ENCODE results near the gene THBS2. TPM values are rescaled to one million over a fixed set of nuclear protein-coding genes. Genes with fewer than 3 reads are reported as not detected.
A peak's percentile ranks its signal among the peaks of the same experiment; 100 is the strongest.

The THBS2 gene
- polyA plus RNA-seq, 6 donors from 2014 or later: 0.05 to 0.13 (median 0.07) TPM; not detected in 2

GRCh38 chr6:169251822-169252504 lies 1.7 kb downstream of the THBS2 start:
- ATAC-seq (ENCODE audit: low read depth in 2 of 2): no peak

DNA sequence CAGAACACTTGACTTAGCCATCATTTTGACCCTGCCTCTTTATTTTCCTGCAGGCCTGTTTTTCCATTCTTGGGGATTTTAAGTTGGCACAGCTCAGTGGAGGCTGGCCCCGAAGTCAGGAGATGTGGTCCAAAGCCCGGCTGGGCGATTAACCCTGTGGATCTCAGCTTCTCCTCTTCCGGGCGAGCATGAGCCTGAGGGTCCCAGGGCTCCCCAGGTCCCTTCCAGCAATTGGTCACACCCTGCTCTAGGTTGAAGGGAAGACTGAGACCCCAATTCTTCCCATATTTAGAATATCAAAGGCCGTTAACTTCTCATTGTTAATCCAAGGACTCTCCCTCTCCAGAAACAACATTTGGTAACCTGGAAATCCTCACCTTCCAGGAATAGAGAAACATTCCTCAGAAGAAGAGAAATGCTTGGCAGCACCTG lies 2.3 kb downstream of the THBS2 start:
- Mint-ChIP-seq H3K27ac (no peak overlapping the region), H3K4me3 (no peak overlapping the region), H3K9me3 (peaks cover 0 to 13% (median 4%) of the 10 kb centered on the region in 7 donors), H3K27me3 (peaks cover 57 to 61% (median 60%) of the 10 kb centered on the region in 3 donors), H3K36me3 (peaks cover 0 to 9% of the 10 kb centered on the region in 2 donors), H3K4me1 (peaks cover 10 to 29% (median 26%) of the 10 kb centered on the region in 3 donors)
- ATAC-seq (ENCODE audit: low read depth in 2 of 2) (no peak), DNase-seq (no peak)

More at GRCh38 chr6:169251822-169252504, 1.7 kb downstream of the THBS2 start:
- Mint-ChIP-seq H3K4me1 (peaks cover 10 to 29% (median 26%) of the 10 kb centered on the region in 3 donors), H3K27me3 (peaks cover 59 to 65% (median 62%) of the 10 kb centered on the region in 3 donors), H3K27ac (peak overlapping the region in 1 of 6 donors; percentile 49), H3K36me3 (peaks cover 0 to 9% of the 10 kb centered on the region in 2 donors), H3K4me3 (no peak overlapping the region), H3K9me3 (peaks cover 0 to 13% (median 4%) of the 10 kb centered on the region in 7 donors)
- DNase-seq: no peak

- DNase-seq (no peak), ATAC-seq (ENCODE audit: low read depth in 2 of 2) (no peak)
- Mint-ChIP-seq H3K36me3 (peaks cover 0 to 2% of the 10 kb centered on the region in 2 donors), H3K27me3 (peaks cover 49 to 53% (median 53%) of the 10 kb centered on the region in 3 donors), H3K4me1 (peaks cover 10 to 29% (median 26%) of the 10 kb centered on the region in 3 donors), H3K4me3 (peak overlapping the region in 1 of 8 donors; percentile 12), H3K27ac (no peak overlapping the region), H3K9me3 (peaks cover 0 to 6% (median 3%) of the 10 kb centered on the region in 7 donors)
Measured at GRCh38 chr6:169250660-169251059, 3.0 kb downstream of the THBS2 start.

GRCh38 chr6:169249057-169249456 lies 4.6 kb downstream of the THBS2 start:
- H3K9me3 Mint-ChIP-seq: peaks cover 0 to 5% (median 3%) of the 10 kb centered on the region in 7 donors
- H3K27me3 Mint-ChIP-seq: peaks cover 37 to 40% (median 38%) of the 10 kb centered on the region in 3 donors
- H3K4me3 Mint-ChIP-seq: no peak overlapping the region
- no peak for DNase-seq
- no peak for ATAC-seq (ENCODE audit: low read depth in 2 of 2)
- H3K36me3 Mint-ChIP-seq: no peaks in the 10 kb centered on the region
- peaks cover 10 to 24% (median 20%) of the 10 kb centered on the region in 3 donors for H3K4me1 Mint-ChIP-seq
- H3K27ac Mint-ChIP-seq: no peak overlapping the region

DNA sequence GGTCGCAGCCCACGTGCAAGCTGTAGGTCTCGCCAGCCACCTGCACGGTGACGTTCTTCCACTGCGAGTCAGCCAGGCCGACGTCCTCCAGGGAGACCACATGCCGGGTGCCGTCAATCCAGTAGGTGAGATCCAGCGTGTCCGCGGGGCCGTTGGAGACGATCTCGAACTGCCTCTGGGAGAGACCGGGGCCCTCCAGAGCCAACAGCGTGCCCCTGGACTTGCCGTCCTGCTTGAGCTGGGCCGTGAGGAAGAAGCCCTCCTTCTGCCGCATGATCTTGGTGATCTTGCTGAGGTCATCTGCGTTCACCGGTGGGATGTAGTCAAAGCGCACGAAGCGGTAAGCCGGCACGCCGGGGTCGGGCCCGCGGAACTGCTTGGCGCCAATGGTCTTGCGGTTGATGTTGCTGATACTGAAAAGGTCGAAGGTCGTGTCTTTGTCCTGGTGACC lies 5.1 kb downstream of the THBS2 start:
- H3K27me3 Mint-ChIP-seq: peaks cover 32 to 35% (median 33%) of the 10 kb centered on the region in 3 donors
- no peak for DNase-seq
- H3K4me3 Mint-ChIP-seq: peak overlapping the region in 1 of 8 donors; percentile 56
- peaks cover 0 to 5% (median 3%) of the 10 kb centered on the region in 7 donors for H3K9me3 Mint-ChIP-seq
- no peaks in the 10 kb centered on the region for H3K36me3 Mint-ChIP-seq
- H3K27ac Mint-ChIP-seq: no peak overlapping the region
- no peak for ATAC-seq (ENCODE audit: low read depth in 2 of 2)
- H3K4me1 Mint-ChIP-seq: peaks cover 10 to 19% (median 15%) of the 10 kb centered on the region in 3 donors

GRCh38 chr6:169247991-169248390 lies 5.7 kb downstream of the THBS2 start:
- no peak for ATAC-seq (ENCODE audit: low read depth in 2 of 2)
- Mint-ChIP-seq H3K27ac (no peak overlapping the region), H3K4me1 (peaks cover 5 to 14% (median 9%) of the 10 kb centered on the region in 3 donors), H3K4me3 (peak overlapping the region in 1 of 8 donors; percentile 56), H3K36me3 (no peaks in the 10 kb centered on the region), H3K27me3 (peaks cover 27 to 30% (median 28%) of the 10 kb centered on the region in 3 donors), H3K9me3 (peaks cover 0 to 5% (median 3%) of the 10 kb centered on the region in 7 donors)
- DNase-seq: no peak

- Mint-ChIP-seq H3K36me3 (no peaks in the 10 kb centered on the region), H3K27ac (no peak overlapping the region), H3K9me3 (peaks cover 0 to 5% (median 3%) of the 10 kb centered on the region in 7 donors), H3K27me3 (peaks cover 21 to 24% (median 24%) of the 10 kb centered on the region in 3 donors), H3K4me3 (no peak overlapping the region), H3K4me1 (peaks cover 3 to 8% (median 4%) of the 10 kb centered on the region in 3 donors)
- DNase-seq (no peak), ATAC-seq (ENCODE audit: low read depth in 2 of 2) (no peak)
Measured at GRCh38 chr6:169247419-169247818, 6.2 kb downstream of the THBS2 start.

- H3K9me3 Mint-ChIP-seq: peaks cover 0 to 5% (median 3%) of the 10 kb centered on the region in 7 donors
- no peak overlapping the region for H3K27ac Mint-ChIP-seq
- H3K36me3 Mint-ChIP-seq: no peaks in the 10 kb centered on the region
- peaks cover 14 to 17% (median 16%) of the 10 kb centered on the region in 3 donors for H3K27me3 Mint-ChIP-seq
- DNase-seq (no peak), ATAC-seq (ENCODE audit: low read depth in 2 of 2) (no peak)
- H3K4me3 Mint-ChIP-seq: no peak overlapping the region
- peaks cover 0 to 4% (median 0%) of the 10 kb centered on the region in 3 donors for H3K4me1 Mint-ChIP-seq
Measured at GRCh38 chr6:169246445-169246844, 7.2 kb downstream of the THBS2 start.

DNA sequence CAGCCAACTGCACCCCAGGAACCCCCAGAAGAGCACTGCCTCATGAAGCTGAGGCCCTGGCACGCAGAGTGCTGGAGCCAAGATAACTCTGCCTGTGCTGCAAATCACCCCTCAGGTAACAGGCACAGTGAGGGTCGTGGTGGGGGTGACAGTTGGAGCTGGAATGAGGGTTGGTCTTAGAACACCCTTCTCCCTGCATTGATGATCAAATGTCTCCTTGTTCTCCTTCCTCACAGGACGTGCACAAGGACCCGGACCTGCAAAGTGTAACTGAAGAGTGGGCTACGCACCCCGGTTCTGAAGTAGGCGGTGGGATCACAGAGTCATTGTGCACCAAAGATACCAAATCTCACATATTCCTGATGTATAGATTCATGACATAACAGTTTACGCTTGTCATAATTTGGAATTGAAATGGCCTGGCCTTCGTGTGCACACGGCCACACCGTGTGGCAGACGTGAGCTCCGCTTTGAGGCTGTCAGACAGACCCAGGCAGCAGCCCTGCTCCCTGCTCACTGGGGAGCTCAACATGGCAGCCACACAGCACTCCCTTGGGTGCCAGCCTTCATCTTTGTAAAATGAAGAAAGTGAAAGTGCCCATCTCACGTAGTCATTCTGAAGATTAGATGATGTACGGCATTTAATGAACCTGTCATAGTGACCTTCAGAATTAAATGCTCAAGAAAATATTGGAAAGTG lies 8.8 kb downstream of the THBS2 start:
- no peak for DNase-seq
- no peak for ATAC-seq (ENCODE audit: low read depth in 2 of 2)
- H3K27ac Mint-ChIP-seq: no peak overlapping the region
- no peak overlapping the region for H3K4me3 Mint-ChIP-seq
- H3K4me1 Mint-ChIP-seq: peaks cover 0 to 4% (median 0%) of the 10 kb centered on the region in 3 donors
- H3K9me3 Mint-ChIP-seq: peaks cover 0 to 5% (median 3%) of the 10 kb centered on the region in 7 donors
- peaks cover 5 to 11% (median 6%) of the 10 kb centered on the region in 3 donors for H3K27me3 Mint-ChIP-seq
- H3K36me3 Mint-ChIP-seq: no peaks in the 10 kb centered on the region

- Mint-ChIP-seq H3K27ac (no peak overlapping the region), H3K9me3 (peaks cover 0 to 5% (median 3%) of the 10 kb centered on the region in 7 donors), H3K27me3 (peaks cover 0 to 11% (median 6%) of the 10 kb centered on the region in 3 donors), H3K4me1 (peaks cover 0 to 4% (median 0%) of the 10 kb centered on the region in 3 donors), H3K4me3 (no peak overlapping the region), H3K36me3 (no peaks in the 10 kb centered on the region)
- no peak for DNase-seq
- no peak for ATAC-seq (ENCODE audit: low read depth in 2 of 2)
Measured at GRCh38 chr6:169243661-169244060, 10.0 kb downstream of the THBS2 start.

DNA sequence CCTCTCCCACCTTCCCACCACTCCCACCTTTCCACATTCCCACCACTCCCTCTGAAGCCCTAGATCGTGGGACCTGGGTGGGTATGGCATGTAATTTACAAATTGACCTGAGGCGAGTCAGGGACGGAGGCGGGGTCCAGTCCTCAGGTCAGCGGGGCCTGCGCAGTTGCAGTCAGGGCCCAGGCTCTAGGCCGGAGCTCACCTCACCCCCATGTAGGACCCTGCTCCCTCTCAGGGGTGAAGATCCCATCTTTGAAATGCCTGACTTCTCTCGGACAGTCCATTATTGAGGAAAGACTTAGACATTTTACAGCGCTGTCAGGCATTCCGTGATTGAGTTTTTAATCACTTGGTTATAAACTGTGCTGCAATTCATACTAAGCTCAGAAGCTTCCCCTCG lies 10.5 kb downstream of the THBS2 start:
- peaks cover 0 to 11% (median 6%) of the 10 kb centered on the region in 3 donors for H3K27me3 Mint-ChIP-seq
- DNase-seq (no peak), ATAC-seq (ENCODE audit: low read depth in 2 of 2) (no peak)

GRCh38 chr6:169241688-169242350 lies 11.8 kb downstream of the THBS2 start:
- no peak for ATAC-seq (ENCODE audit: low read depth in 2 of 2)
- Mint-ChIP-seq H3K36me3 (no peaks in the 10 kb centered on the region), H3K4me3 (no peak overlapping the region), H3K4me1 (no peaks in the 10 kb centered on the region), H3K27ac (no peak overlapping the region), H3K27me3 (peaks cover 0 to 6% (median 5%) of the 10 kb centered on the region in 3 donors), H3K9me3 (no peaks in the 10 kb centered on the region)
- DNase-seq: no peak

More for the DNA sequence above, 10.5 kb downstream of the THBS2 start:
- peaks cover 0 to 4% (median 0%) of the 10 kb centered on the region in 3 donors for H3K4me1 Mint-ChIP-seq
- no peaks in the 10 kb centered on the region for H3K36me3 Mint-ChIP-seq
- H3K9me3 Mint-ChIP-seq: peaks cover 0 to 5% (median 3%) of the 10 kb centered on the region in 7 donors
- no peak overlapping the region for H3K4me3 Mint-ChIP-seq
- H3K27ac Mint-ChIP-seq: no peak overlapping the region

Data from naive B cell (primary cell).